ENCODE results near the gene LSM4.

The LSM4 gene

GRCh38 chr19:18274219-18274780 lies 48.6 kb downstream of the LSM4 start, which contains the start of gene IQCN:
Gene IQCN (minus strand): TSS chr19:18274452. CDS start chr19:18269478, 4,974 bp downstream.
- no peak for DNase-seq

GRCh38 chr19:18273561-18274218 lies 49.2 kb downstream of the LSM4 start:
- no peak for DNase-seq

DNA sequence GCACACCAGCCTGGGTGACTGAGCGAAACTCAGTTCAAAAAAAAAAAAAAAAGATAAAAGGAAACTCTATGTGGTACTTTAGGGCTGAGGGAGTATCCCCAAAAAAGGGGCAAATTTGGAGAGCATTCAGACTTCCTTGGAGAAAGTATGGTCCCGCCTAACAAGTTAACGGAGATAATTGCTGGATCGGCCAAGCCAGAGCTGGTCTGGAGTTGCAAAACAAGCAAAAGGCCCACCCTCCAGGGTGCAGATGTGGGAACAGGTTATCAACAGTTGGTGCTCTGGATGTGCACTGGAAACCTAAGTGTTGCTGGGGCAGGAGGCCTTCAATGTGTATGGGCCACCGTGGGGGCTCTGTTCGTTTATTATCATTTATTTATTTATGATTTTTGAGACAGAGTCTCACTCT lies 51.4 kb downstream of the LSM4 start:
- DNase-seq: no peak

DNA sequence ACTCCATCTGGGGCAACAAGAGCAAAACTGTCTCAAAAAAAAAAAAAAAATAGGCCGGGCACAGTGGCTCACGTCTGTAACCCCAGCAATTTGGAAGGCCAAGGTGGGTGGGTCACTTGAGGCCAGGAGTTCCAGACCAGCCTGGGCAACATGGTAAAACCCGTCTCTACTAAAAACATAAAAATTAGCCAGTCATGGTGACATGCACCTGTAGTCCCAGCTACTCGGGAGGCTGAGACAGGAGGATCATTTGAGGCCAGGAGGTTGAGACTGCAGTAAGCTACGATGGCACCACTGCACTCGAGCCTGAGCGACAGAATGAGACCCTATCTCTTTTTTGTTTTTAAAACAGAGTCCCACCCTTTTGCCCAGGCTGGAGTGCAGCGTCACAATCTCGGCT lies 52.5 kb downstream of the LSM4 start:
- DNase-seq: no peak

DNA sequence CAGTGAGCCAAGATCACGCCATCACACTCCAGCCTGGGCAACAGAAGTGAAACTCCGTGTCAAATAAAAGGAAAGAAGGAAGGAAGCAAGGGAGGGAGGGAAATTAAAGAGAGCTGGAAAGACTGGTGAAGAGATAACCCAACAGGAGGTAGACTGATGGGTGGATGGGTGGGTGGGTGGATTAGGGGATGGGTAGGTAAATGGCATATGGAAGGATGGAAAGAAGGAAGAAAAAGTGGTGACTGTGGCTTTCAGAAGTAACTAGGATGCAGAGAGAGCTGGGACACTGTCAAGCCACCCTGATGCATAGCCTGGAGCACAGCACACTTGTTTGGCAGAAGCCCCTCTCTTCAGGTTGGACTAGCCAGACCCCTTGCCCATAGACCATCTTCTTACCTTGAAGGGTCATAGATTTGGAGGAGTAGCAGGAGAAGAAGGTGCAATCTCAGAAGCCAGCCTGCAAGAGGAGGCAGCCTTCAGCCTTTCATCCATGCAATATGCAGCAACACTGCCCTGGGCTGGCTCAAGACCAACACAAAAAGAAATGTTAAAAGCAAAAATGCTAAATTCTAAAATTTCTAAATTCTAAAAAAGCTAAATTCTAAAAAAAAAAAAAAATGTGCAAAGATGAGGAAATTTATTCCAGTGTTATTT lies 53.7 kb downstream of the LSM4 start:
- no peak for DNase-seq

DNA sequence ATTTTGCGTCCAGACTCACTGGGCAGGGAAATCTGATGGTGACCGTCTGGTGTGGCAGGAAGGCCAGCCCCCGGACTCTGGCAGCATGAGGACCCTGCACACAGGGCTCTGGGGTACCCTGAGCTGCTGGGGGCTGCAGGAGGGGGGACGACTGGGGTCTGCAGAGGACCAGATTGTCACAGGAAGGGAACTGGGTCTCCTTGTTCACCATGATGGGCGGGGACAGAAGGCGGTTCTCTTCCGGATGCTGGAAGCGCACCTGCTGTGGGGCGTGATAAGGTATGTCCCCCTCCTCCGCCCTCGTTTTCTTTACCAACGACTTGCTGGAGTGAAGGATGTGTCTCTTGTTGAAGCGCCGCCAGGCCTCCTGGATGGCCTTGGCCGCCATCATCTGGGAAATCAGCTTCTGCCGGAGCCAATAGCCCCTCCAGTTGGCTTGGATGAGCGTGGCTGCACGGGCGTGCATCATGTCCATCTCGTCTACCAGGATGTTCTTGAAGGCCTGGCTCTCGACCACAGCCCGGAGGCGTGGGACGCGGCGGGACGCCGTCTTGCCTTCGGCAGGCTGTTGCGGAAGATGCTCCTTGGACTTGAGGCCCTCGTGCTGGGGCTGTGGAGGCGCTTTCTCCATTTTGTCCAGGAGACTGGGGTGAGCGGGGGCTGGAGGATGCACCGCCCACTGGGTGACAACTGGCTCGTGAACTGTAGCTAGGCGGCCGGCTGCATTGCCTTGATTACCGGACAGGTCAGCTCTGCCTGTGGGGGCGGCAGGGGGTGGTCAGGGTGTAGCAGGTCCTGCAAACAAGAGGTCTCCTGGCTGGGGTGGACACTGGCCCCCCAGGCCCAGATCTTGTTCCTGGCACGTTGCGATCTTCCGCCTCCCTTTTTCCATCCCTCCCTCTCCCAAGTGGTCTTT lies 55.8 kb downstream of the LSM4 start:
- DNase-seq: no peak

GRCh38 chr19:18265582-18265981 lies 57.3 kb downstream of the LSM4 start:
- no peak for DNase-seq

GRCh38 chr19:18264971-18265540 lies 57.8 kb downstream of the LSM4 start:
- no peak for DNase-seq

DNA sequence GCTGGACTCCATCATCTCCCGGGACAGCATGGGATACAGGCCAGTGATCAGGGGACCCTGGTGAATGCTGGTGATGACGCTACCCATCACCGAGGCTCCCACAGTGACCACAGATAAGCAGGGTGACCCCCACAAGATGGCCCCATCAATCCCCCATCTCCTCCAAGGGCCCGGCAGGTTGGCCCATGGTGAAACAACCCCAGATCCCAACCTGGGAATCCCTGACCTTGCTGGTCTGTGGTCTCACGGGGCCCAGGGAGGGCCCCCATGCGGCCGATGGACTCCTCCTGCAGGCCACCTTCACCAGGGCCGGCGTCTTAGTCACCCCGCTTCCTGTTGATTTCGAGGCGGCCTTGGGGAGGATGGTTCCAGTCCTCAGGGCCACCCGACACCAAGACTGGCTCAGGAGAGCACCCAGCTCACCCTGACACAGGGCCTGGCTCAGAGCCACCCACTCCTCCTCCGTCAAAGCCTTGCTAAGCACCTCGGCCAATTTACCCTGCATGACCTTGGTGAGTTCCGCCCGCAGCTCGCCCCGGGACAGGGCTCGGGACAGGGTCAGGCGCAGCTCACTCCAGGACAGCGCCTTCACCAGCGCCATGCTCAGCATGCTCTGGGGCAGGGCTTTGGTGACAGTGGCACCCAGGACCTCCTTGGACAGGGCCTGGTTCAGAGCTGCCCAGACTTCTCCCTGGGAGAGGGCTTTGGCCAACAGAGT lies 58.6 kb downstream of the LSM4 start:
- DNase-seq: no peak

GRCh38 chr19:18263324-18264136 lies 59.3 kb downstream of the LSM4 start:
- no peak for DNase-seq

- no peak for DNase-seq
These were observed 60.0 kb downstream of the LSM4 start for GRCh38 chr19:18262917-18263316.

DNA sequence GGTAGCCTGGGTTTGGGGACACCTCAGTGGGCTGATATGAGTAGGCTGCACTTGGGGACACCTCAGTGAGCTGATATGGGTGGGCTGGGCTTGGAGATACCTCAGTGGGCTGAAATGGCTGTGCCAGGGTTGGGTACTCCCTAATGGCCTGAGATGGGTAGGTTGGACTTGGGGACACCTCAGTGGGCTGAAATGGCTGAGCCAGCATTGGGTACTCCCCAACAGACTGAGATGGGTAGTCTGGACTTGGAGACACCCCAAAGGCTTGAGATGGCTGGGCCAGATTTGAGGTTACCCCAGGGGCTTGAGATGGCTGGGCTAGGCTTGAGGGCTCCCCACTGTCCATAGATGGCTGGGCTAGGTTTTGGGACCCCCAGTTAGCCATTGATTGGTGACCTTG lies 60.7 kb downstream of the LSM4 start:
- no peak for DNase-seq

DNA sequence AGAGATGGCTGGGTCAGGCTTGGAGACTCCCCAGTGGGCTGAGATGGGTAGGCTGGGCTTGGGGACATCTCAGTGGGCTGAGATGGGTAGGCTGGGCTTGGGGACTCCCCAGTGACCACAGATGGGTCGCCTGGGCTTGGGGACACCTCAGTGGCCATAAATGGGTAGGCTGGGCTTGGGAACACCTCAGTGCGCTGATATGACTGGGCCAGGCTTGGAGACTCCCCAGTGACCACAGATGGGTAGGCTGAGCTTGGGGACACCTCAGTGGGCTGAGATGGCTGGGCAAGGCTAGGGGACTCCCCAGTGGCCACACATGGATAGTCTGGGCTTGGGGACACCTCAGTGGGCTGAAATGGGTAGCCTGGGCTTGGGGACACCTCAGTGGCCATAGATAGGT lies 61.4 kb downstream of the LSM4 start:
- DNase-seq: no peak

GRCh38 chr19:18259893-18260292 lies 63.0 kb downstream of the LSM4 start:
- no peak for DNase-seq

- DNase-seq: no peak
These were observed 65.1 kb downstream of the LSM4 start for GRCh38 chr19:18257503-18258470.

All from DMS79 treated with DMSO at 0.1 percent for 48 hours (cell line).